Keratinocyte (primary cell): ENCODE data around the gene GABRE. TPM values are rescaled to one million over a fixed set of nuclear protein-coding genes. Genes with fewer than 3 reads are reported as not detected.

Experiments used
- DNase-seq: peaks from one replicate; pipeline ENCODE4 v3.0.0-alpha.2; 2011; ENCODE audit warnings: low read depth, missing footprints, low spot score
- FAIRE-seq: peaks from 2 replicates; lab custom pipeline; 2011; peaks lifted over from hg19 to GRCh38; lab: Jason Lieb, UNC
- H2AFZ ChIP-seq: 2 replicates; pipeline ENCODE4 v1.6.0; 2012; ENCODE audit warnings: low read length, control low read depth, inconsistent platforms; ENCODE audit not compliant: control insufficient read depth
- H3K27ac ChIP-seq: 2 replicates; pipeline ENCODE4 v1.5.1; 2011; ENCODE audit warnings: low read length; ENCODE audit not compliant: control insufficient read depth, insufficient read depth
- H3K27me3 ChIP-seq: 3 replicates; pipeline ENCODE4 v1.6.0; 2011; ENCODE audit warnings: low read length; ENCODE audit not compliant: control insufficient read depth, insufficient read depth; ENCODE audit errors: extremely low read depth
- H3K36me3 ChIP-seq, 2 experiments: 2 replicates in 1 of 2; 3 replicates in 1 of 2; pipeline ENCODE4 v1.5.1; 2011; ENCODE audit warnings: low read length in 2 of 2, mild to moderate bottlenecking in 1 of 2; ENCODE audit not compliant: control insufficient read depth in 2 of 2, insufficient read depth in 2 of 2; ENCODE audit errors: extremely low read depth in 1 of 2
- H3K4me1 ChIP-seq: 3 replicates; pipeline ENCODE4 v1.5.1; 2011; ENCODE audit warnings: low read length; ENCODE audit not compliant: control insufficient read depth, insufficient read depth; ENCODE audit errors: extremely low read depth
- H3K4me2 ChIP-seq: 3 replicates; pipeline ENCODE4 v1.6.0; 2011; ENCODE audit warnings: low read depth, low read length; ENCODE audit not compliant: control insufficient read depth, insufficient read depth; ENCODE audit errors: extremely low read depth
- H3K4me3 ChIP-seq, 3 experiments: fragments of 200-600 bp in 1 of 3; sonication (generic) in 1 of 3; 2 replicates in 2 of 3; 3 replicates in 1 of 3; pipeline ENCODE4 v1.5.1; 2011 to 2016; ENCODE audit warnings: low read length in 3 of 3, mild to moderate bottlenecking in 3 of 3, control low read depth in 2 of 3, inconsistent platforms in 1 of 3, low read depth in 1 of 3, mixed read lengths in 1 of 3, mixed run types in 1 of 3, moderate library complexity in 1 of 3; ENCODE audit not compliant: control insufficient read depth in 2 of 3, insufficient read depth in 2 of 3; ENCODE audit errors: extremely low read depth in 1 of 3
- H3K79me2 ChIP-seq: 2 replicates; pipeline ENCODE4 v1.6.0; 2012; ENCODE audit warnings: low read length; ENCODE audit not compliant: control insufficient read depth, insufficient read depth
- H3K9ac ChIP-seq: 3 replicates; pipeline ENCODE4 v1.6.0; 2011; ENCODE audit warnings: low read length; ENCODE audit not compliant: control insufficient read depth, insufficient read depth; ENCODE audit errors: extremely low read depth
- H3K9me1 ChIP-seq: 3 replicates; pipeline ENCODE4 v1.6.0; 2011; ENCODE audit warnings: low read length; ENCODE audit not compliant: control insufficient read depth, insufficient read depth; ENCODE audit errors: extremely low read depth
- H3K9me3 ChIP-seq: 2 replicates; pipeline ENCODE4 v1.5.1; 2012; ENCODE audit warnings: low read depth, low read length; ENCODE audit not compliant: control insufficient read depth
- H4K20me1 ChIP-seq: 3 replicates; pipeline ENCODE4 v1.6.0; 2011; ENCODE audit warnings: low read length; ENCODE audit not compliant: control insufficient read depth, insufficient read depth; ENCODE audit errors: extremely low read depth
- CTCF ChIP-seq, 3 experiments: IDR thresholded peaks in 1 of 3; conservative IDR thresholded peaks in 1 of 3; optimal IDR thresholded peaks in 1 of 3; 2 replicates in 2 of 3; 3 replicates in 1 of 3; pipeline versions ENCODE3 to v1.5.1; 2011; ENCODE audit warnings: low read length in 3 of 3, mild to moderate bottlenecking in 3 of 3, moderate library complexity in 2 of 3, control low read depth in 1 of 3, inconsistent platforms in 1 of 3; ENCODE audit not compliant: insufficient read depth in 2 of 3; ENCODE audit errors: extremely low read depth in 1 of 3
- EZH2 ChIP-seq: IDR thresholded peaks from one replicate; pipeline ENCODE4 v1.6.1; 2012; ENCODE audit warnings: inconsistent platforms, mild to moderate bottlenecking, low read length, moderate library complexity
- dilution Hi-C: fragments of 300-500 bp; cut with MboI; formaldehyde crosslinking; loops from one replicate; pipeline ENCODE4 v1.7.0; 2020; ENCODE audit warnings: low sequenced_read_pairs; ENCODE audit not compliant: extremely low pct_ligation_motif_present
- polyA plus RNA-seq, 5 experiments: library from polyadenylated mRNA; depleted of rRNA in 3 of 5; stranded (reverse) in 3 of 5; stranded (forward) in 1 of 5; unstranded in 1 of 5; fragments of >200 nt; gene quantifications; 1 replicate in 1 of 5; 2 replicates in 3 of 5; 3 replicates in 1 of 5; pipeline versions ENCODE4 v1.2.1 to v1.2.3, GENCODE V29; 2011 to 2012; ENCODE audit warnings: missing spikeins in 2 of 5, low read depth in 1 of 5, low replicate concordance in 1 of 5

The GABRE gene
- polyA plus RNA-seq, 1 donor (not counting 4 experiments of a cell fraction or from before 2014, with no cell fraction given): 34.1 TPM

- Histone ChIP-seq H3K27ac (no peak overlapping the region), H3K4me3 (no peak overlapping the region), H3K36me3 (no peaks in the 10 kb centered on the region), H3K9ac (no peak overlapping the region), H3K27me3 (no peaks in the 10 kb centered on the region), H3K79me2 (no peaks in the 10 kb centered on the region), H4K20me1 (no peaks in the 10 kb centered on the region), H2AFZ (no peak overlapping the region), H3K9me3 (no peaks in the 10 kb centered on the region), H3K9me1 (no peaks in the 10 kb centered on the region), H3K4me2 (no peak overlapping the region), H3K4me1 (no peaks in the 10 kb centered on the region)
- FAIRE-seq (no peak), DNase-seq (no peak)
- no peak for TF ChIP-seq CTCF (optimal IDR thresholded peaks at IDR 0.05 in 1 of 3, IDR thresholded peaks at IDR 0.05 in 1 of 3, conservative IDR thresholded peaks at IDR 0.05 in 1 of 3; ENCODE audit: extremely low read depth in 1 of 3, insufficient read depth in 2 of 3, low read length in 3 of 3)
- dilution Hi-C loops: no loop called here
Measured at GRCh38 chrX:151912221-151912620, 62.3 kb downstream of the GABRE start.

- H4K20me1 ChIP-seq: no peaks in the 10 kb centered on the region
- no peak overlapping the region for H3K4me3 ChIP-seq
- FAIRE-seq: no peak
- H3K4me2 ChIP-seq: no peak overlapping the region
- no peaks in the 10 kb centered on the region for H3K36me3 ChIP-seq
- no peak overlapping the region for H3K9ac ChIP-seq
- DNase-seq: no peak
- H2AFZ ChIP-seq: no peak overlapping the region
- H3K9me1 ChIP-seq: no peaks in the 10 kb centered on the region
- dilution Hi-C loops: no loop called here
- H3K9me3 ChIP-seq: no peaks in the 10 kb centered on the region
- no peak overlapping the region for H3K27ac ChIP-seq
- no peaks in the 10 kb centered on the region for H3K27me3 ChIP-seq
- H3K4me1 ChIP-seq: peaks cover 18% of the 10 kb centered on the region
- TF ChIP-seq EZH2 (no peak), CTCF (optimal IDR thresholded peaks at IDR 0.05 in 1 of 3, IDR thresholded peaks at IDR 0.05 in 1 of 3, conservative IDR thresholded peaks at IDR 0.05 in 1 of 3; ENCODE audit: extremely low read depth in 1 of 3, insufficient read depth in 2 of 3, low read length in 3 of 3) (no peak)
- no peaks in the 10 kb centered on the region for H3K79me2 ChIP-seq
Measured at GRCh38 chrX:151904989-151905388, 69.5 kb downstream of the GABRE start.

Other genes with a start within 250 kb of the GABRE start
- not detected in 3 replicates for gene CNGA2, start 239.9 kb downstream of the GABRE start, polyA plus RNA-seq
- not detected in 3 replicates for gene MAGEA4, start 61.8 kb downstream of the GABRE start, polyA plus RNA-seq
- gene MAGEA10, start 163.9 kb upstream of the GABRE start, polyA plus RNA-seq: not detected in 3 replicates